Heart left ventricle (tissue), 13 donors: Measurements from ENCODE around the gene RASSF9.

Experiments
- POLR2A ChIP-seq, 2 donors: fragments of 450-650 bp; IDR thresholded peaks; one replicate each; pipeline ENCODE4 v1.6.1; 2017; ENCODE audit warnings: antibody characterized with exemption in 2 of 2, mild to moderate bottlenecking in 2 of 2, moderate library complexity in 2 of 2
- TF ChIP-seq, protein P1 (sequence below), 12 donors: fragments of 200-600 bp; sonication (generic) in 4 of 12; IDR thresholded peaks; one replicate each; pipeline versions ENCODE4 v1.5.0 to v1.8.0; 2018 to 2022; ENCODE audit warnings: antibody characterized with exemption in 12 of 12, mild to moderate bottlenecking in 5 of 12
- donor health status: ischemic (EF 13 %, LVEDD 7.1; RV severe dilation, severe dysfunction).
- donor health status: DM: no; HTN: yes; CAD: no.
- donor health status: DM: no; HTN: no; CAD: no.
- donor health status: ischemic (EF 25% LVEDD 6.9; RV normal size, moderate dysfunction).
- donor health status: ischemic (EF 25% LVEDD 5.7; RV mildly dilated, moderate dysfunction).
- donor health status: ischemic (EF 35%, LVEDD 5.7; RV mildly dilated, moderate dysfunction).
- donor health status: nonischemic (EF 11% LVEDD 7.7; RV severe dilation, severe dysfunction).
- donor health status: DM: yes; HTN: yes; CAD: no.
- donor health status: PGD.
- donor health status: ischemic (EF 29% LVEDD 5.4; RV normal size, mild dysfunction).
- donor health status: nonischemic (EF 23%, LVEDD 6.1; RV moderate dilation, normal function).

DNA sequence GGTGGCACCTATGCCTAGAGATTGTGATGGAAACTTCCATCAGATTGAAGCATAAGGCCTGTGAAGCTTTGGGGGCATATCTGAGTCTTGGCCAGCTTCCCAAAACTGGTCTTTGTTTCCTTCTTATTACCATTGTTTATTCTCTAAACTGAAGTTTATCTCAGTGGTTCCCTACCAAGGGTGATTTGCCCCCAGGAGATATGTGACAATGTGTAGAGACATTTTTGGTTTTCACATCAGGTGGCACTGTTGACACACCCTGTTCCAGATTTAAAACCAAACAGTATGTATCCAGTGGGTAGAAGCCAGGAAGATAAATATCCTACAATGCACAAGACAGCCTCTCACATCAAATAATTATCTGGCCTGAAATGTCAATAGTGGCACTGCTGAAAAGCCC is 22.1 kb downstream of the RASSF9 start:
- TF ChIP-seq, protein P1, sequence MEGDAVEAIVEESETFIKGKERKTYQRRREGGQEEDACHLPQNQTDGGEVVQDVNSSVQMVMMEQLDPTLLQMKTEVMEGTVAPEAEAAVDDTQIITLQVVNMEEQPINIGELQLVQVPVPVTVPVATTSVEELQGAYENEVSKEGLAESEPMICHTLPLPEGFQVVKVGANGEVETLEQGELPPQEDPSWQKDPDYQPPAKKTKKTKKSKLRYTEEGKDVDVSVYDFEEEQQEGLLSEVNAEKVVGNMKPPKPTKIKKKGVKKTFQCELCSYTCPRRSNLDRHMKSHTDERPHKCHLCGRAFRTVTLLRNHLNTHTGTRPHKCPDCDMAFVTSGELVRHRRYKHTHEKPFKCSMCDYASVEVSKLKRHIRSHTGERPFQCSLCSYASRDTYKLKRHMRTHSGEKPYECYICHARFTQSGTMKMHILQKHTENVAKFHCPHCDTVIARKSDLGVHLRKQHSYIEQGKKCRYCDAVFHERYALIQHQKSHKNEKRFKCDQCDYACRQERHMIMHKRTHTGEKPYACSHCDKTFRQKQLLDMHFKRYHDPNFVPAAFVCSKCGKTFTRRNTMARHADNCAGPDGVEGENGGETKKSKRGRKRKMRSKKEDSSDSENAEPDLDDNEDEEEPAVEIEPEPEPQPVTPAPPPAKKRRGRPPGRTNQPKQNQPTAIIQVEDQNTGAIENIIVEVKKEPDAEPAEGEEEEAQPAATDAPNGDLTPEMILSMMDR (IDR thresholded peaks at IDR 0.05): peak in 1 of 12 donors; percentile 4
- TF ChIP-seq POLR2A (IDR thresholded peaks at IDR 0.05): no peak
